Adrenal gland (tissue), 5 donors: Measurements from ENCODE around the gene HACE1.

Source experiments
- POLR2A ChIP-seq, 2 donors: fragments of 450-650 bp; IDR thresholded peaks; one replicate each; pipeline ENCODE4 v1.6.1; 2017; ENCODE audit warnings: antibody characterized with exemption in 2 of 2, mild to moderate bottlenecking in 2 of 2, moderate library complexity in 1 of 2
- TF ChIP-seq, protein P1 (sequence below), 6 experiments: fragments of 450-650 bp in 4 of 6; fragments of 200-600 bp in 2 of 6; sonication (generic) in 1 of 6; IDR thresholded peaks; 1 replicate in 5 of 6; 2 replicates in 1 of 6; pipeline versions ENCODE4 v1.5.1 to v1.8.0; 2016 to 2021; ENCODE audit warnings: antibody characterized with exemption in 6 of 6, mild to moderate bottlenecking in 2 of 6, moderate library complexity in 1 of 6
- donor health status: DM: no; HTN: no; CAD: no.

DNA sequence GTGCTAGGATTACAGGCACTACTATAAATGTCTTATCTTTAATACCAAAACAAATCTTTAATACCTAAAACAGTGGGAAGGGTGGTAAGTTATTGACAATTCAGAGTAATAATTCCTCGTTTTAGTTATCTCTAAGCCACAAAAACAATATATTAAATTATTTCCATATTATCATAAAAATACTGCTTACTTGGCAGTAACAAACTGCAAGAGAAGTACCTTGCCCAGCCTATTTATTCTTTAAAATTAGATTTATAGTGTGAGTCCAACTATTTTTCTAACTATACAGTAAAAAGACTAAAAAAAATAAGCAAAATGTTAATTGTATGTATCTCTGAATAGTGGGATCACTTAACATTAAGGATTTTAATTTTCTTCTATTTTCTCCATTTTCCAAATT, 123.2 kb downstream of the HACE1 start:
- TF ChIP-seq, protein P1, sequence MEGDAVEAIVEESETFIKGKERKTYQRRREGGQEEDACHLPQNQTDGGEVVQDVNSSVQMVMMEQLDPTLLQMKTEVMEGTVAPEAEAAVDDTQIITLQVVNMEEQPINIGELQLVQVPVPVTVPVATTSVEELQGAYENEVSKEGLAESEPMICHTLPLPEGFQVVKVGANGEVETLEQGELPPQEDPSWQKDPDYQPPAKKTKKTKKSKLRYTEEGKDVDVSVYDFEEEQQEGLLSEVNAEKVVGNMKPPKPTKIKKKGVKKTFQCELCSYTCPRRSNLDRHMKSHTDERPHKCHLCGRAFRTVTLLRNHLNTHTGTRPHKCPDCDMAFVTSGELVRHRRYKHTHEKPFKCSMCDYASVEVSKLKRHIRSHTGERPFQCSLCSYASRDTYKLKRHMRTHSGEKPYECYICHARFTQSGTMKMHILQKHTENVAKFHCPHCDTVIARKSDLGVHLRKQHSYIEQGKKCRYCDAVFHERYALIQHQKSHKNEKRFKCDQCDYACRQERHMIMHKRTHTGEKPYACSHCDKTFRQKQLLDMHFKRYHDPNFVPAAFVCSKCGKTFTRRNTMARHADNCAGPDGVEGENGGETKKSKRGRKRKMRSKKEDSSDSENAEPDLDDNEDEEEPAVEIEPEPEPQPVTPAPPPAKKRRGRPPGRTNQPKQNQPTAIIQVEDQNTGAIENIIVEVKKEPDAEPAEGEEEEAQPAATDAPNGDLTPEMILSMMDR (IDR thresholded peaks at IDR 0.05): no peak
- TF ChIP-seq POLR2A (IDR thresholded peaks at IDR 0.05): no peak
